ENCODE results near the gene CCDC85C. TPM values are rescaled to one million over a fixed set of nuclear protein-coding genes. Genes with fewer than 3 reads are reported as not detected.

Gene CCDC85C
- total and polyA plus RNA-seq, 2 of the 8 experiments (the other 6 are each of a cell fraction or from before 2014, with no cell fraction given) = 16.8 to 35.8 TPM

GRCh38 chr14:99564926-99565259 is 39.1 kb downstream of the CCDC85C start (continued):
- no peak for TF ChIP-seq GABPA (IDR thresholded peaks at IDR 0.05; ENCODE audit: borderline replicate concordance, insufficient read depth, low read length)

All from H1 (cell line).